Epithelial cell of esophagus (primary cell): ENCODE data around the gene C9orf43.
"Not testable (repeated sequence)": the region's sequence is repeated elsewhere in the genome, so short reads cannot be mapped to it uniquely, and the experiment has no call there.

ENCODE experiments used
- DNase-seq: peaks from one replicate; pipeline ENCODE4 v3.0.0; 2010; ENCODE audit warnings: low read depth
- H3K4me3 ChIP-seq: 2 replicates; pipeline ENCODE4 v1.5.1; 2011; ENCODE audit warnings: mild to moderate bottlenecking, low read length, control low read depth
- CTCF ChIP-seq: IDR thresholded peaks from 2 replicates; pipeline ENCODE4 v1.5.1; 2011; ENCODE audit warnings: low read depth, mild to moderate bottlenecking, low read length, control low read depth, inconsistent platforms; ENCODE audit not compliant: insufficient read depth; ENCODE audit errors: missing control alignments

The C9orf43 gene

GRCh38 chr9:113403646-113404045 is 6.9 kb upstream of the C9orf43 start:
- TF ChIP-seq CTCF = no peak
- DNase-seq = no peak
- H3K4me3 ChIP-seq = no peak overlapping the region

- not testable (repeated sequence) for DNase-seq, H3K4me3 ChIP-seq
Measured at GRCh38 chr9:113406353-113406752, 4.2 kb upstream of the C9orf43 start.

- H3K4me3 ChIP-seq = not testable (repeated sequence)
- TF ChIP-seq CTCF = peak; percentile 92
- peak; percentile 79 for DNase-seq
Measured at GRCh38 chr9:113406873-113407511, 3.6 kb upstream of the C9orf43 start.

GRCh38 chr9:113409481-113409880 is 1.1 kb upstream of the C9orf43 start:
- no peak for DNase-seq
- H3K4me3 ChIP-seq = peak overlapping the region; percentile 67
- no peak for TF ChIP-seq CTCF

GRCh38 chr9:113409883-113410206 is 702 bp upstream of the C9orf43 start:
- peak overlapping the region; percentile 67 for H3K4me3 ChIP-seq
- peak; percentile 1 for TF ChIP-seq CTCF
- DNase-seq = no peak

- no peak for TF ChIP-seq CTCF
- no peak overlapping the region for H3K4me3 ChIP-seq
- DNase-seq = no peak
Measured at GRCh38 chr9:113416149-113416721, 5.7 kb downstream of the C9orf43 start.

- no peak overlapping the region for H3K4me3 ChIP-seq
- no peak for TF ChIP-seq CTCF
- no peak for DNase-seq
Measured at GRCh38 chr9:113417370-113417769, 6.8 kb downstream of the C9orf43 start.
